KMS-11 (cell line): Measurements from ENCODE around the gene PHF20.

ENCODE experiments used
- H2AFZ ChIP-seq: fragments of 200-600 bp; sonication (generic); 2 replicates; pipeline ENCODE4 v1.6.1; 2016; ENCODE audit warnings: antibody characterized with exemption, mixed run types, low read depth
- H3K27ac ChIP-seq: fragments of 200-600 bp; sonication (generic); 2 replicates; pipeline ENCODE4 v1.6.1; 2016; ENCODE audit warnings: mild to moderate bottlenecking, mixed run types
- H3K27me3 ChIP-seq: fragments of 200-600 bp; sonication (generic); 2 replicates; pipeline ENCODE4 v1.6.1; 2017; ENCODE audit warnings: mild to moderate bottlenecking, low read depth, mixed run types, moderate library complexity; ENCODE audit not compliant: insufficient read depth
- H3K36me3 ChIP-seq: fragments of 200-600 bp; sonication (generic); 2 replicates; pipeline ENCODE4 v1.6.1; 2017; ENCODE audit warnings: mild to moderate bottlenecking, mixed run types; ENCODE audit not compliant: insufficient read depth
- H3K4me1 ChIP-seq: fragments of 200-600 bp; sonication (generic); 2 replicates; pipeline ENCODE4 v1.6.1; 2016; ENCODE audit warnings: mild to moderate bottlenecking, low read depth, mixed run types; ENCODE audit not compliant: poor library complexity, severe bottlenecking
- H3K4me2 ChIP-seq: fragments of 200-600 bp; sonication (generic); 2 replicates; pipeline ENCODE4 v1.7.0; 2016; ENCODE audit warnings: mild to moderate bottlenecking, mixed run types
- H3K4me3 ChIP-seq: fragments of 200-600 bp; sonication (generic); IDR thresholded peaks from 2 replicates; pipeline ENCODE4 v1.6.1; 2017; ENCODE audit warnings: low read depth, low read length, mixed read lengths; ENCODE audit not compliant: insufficient read depth
- H3K79me2 ChIP-seq: fragments of 200-600 bp; sonication (generic); 2 replicates; pipeline ENCODE4 v1.6.1; 2016; ENCODE audit warnings: low read depth, mixed run types; ENCODE audit not compliant: insufficient read depth
- H3K9ac ChIP-seq: fragments of 200-600 bp; sonication (generic); 2 replicates; pipeline ENCODE4 v1.6.1; 2016; ENCODE audit warnings: mild to moderate bottlenecking, mixed run types
- H4K20me1 ChIP-seq: fragments of 200-600 bp; sonication (generic); 2 replicates; pipeline ENCODE4 v1.6.1; 2016; ENCODE audit warnings: mild to moderate bottlenecking, mixed run types; ENCODE audit not compliant: insufficient read depth
- TF ChIP-seq, protein P1 (sequence below): fragments of 200-600 bp; sonication (generic); conservative IDR thresholded peaks from 2 replicates; pipeline ENCODE4 v1.6.1; 2017; ENCODE audit warnings: low read depth, mild to moderate bottlenecking, antibody characterized with exemption, low read length, moderate library complexity, mixed read lengths

The PHF20 gene

DNA sequence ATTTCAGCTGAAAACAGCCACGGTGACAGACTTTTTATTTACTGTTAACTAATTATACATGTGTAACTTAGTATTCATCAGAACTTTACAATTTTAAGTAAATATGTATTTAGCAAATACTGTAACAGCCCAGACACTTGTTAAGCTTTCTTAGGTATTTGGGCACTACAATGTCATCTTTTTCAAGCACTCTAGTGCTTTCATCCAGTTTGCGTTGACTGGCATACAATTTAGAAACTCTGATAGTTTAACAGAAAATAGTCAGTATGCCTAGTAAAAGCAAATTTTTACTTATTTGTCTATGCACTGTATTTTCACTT, 40.4 kb upstream of the PHF20 start:
- Histone ChIP-seq H3K79me2 (peaks cover 99% of the 10 kb centered on the region), H3K4me1 (peaks cover 60% of the 10 kb centered on the region), H4K20me1 (peaks cover 75% of the 10 kb centered on the region), H2AFZ (no peak overlapping the region), H3K27ac (no peak overlapping the region), H3K36me3 (peaks cover 91% of the 10 kb centered on the region), H3K4me2 (no peak overlapping the region), H3K27me3 (no peaks in the 10 kb centered on the region; the same call in 1 of the 2 replicates), H3K4me3 (no peak overlapping the region), H3K9ac (no peak overlapping the region)
- TF ChIP-seq, protein P1, sequence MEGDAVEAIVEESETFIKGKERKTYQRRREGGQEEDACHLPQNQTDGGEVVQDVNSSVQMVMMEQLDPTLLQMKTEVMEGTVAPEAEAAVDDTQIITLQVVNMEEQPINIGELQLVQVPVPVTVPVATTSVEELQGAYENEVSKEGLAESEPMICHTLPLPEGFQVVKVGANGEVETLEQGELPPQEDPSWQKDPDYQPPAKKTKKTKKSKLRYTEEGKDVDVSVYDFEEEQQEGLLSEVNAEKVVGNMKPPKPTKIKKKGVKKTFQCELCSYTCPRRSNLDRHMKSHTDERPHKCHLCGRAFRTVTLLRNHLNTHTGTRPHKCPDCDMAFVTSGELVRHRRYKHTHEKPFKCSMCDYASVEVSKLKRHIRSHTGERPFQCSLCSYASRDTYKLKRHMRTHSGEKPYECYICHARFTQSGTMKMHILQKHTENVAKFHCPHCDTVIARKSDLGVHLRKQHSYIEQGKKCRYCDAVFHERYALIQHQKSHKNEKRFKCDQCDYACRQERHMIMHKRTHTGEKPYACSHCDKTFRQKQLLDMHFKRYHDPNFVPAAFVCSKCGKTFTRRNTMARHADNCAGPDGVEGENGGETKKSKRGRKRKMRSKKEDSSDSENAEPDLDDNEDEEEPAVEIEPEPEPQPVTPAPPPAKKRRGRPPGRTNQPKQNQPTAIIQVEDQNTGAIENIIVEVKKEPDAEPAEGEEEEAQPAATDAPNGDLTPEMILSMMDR = no peak

DNA sequence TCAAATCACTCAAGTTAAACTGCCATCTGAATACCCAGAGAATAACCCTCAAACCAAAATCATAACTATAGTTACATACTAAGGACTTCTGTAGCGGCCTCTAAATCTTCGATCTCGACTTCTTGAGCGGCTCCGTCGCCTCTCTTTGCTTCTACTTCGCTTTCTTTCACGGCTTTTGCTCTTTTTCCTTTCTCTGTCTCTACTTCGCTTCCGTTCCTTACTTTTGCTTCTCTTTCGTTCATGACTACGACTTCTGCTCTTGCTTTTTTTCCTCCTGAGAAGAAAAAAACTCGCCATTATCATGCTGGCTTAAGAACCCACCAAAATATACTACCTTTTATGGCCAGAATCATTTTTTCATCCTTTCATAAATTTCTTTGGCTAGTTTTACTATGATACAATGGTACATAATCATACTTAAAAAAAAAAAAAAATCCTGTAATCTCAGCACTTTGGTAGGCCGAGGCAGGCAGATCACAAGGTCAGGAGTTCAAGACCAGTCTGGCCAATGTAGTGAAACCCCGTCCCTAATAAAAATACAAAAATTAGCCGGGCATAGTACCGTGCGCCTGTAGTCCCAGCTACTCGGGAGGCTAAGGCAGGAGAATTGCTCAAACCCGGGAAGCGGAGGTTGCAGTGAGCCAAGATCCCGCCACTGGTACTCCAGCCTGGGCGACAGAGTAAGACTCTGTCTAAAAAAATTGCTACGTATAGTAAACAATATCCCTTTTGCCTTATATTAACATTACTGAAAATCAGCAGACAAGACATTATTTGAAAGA, 39.8 kb upstream of the PHF20 start:
- Histone ChIP-seq H3K9ac (no peak overlapping the region), H3K36me3 (peaks cover 86% of the 10 kb centered on the region), H3K27me3 (no peaks in the 10 kb centered on the region; the same call in 1 of the 2 replicates), H3K4me1 (peaks cover 64% of the 10 kb centered on the region), H3K4me2 (no peak overlapping the region), H3K79me2 (peaks cover 99% of the 10 kb centered on the region), H3K27ac (no peak overlapping the region), H2AFZ (no peak overlapping the region), H4K20me1 (peaks cover 75% of the 10 kb centered on the region), H3K4me3 (no peak overlapping the region)
- TF ChIP-seq, protein P1 = no peak

DNA sequence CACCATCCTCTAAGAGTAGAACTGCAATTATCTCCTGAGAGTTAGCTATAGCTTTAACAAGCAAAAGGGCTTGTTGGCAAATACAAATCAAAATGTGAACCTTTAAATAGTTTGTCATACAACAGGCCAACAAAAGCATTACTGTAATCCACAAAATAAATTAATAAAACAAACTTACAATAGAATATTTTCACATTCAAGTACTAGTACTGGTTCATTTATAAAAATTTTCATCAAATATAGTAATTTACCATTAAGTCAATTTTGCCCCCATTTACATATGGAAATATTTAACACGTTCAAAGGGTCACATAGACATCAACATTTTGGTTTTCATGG, 39.2 kb upstream of the PHF20 start:
- peaks cover 99% of the 10 kb centered on the region for H3K79me2 ChIP-seq
- H3K27me3 ChIP-seq = no peaks in the 10 kb centered on the region
- peaks cover 69% of the 10 kb centered on the region for H3K4me1 ChIP-seq
- H3K9ac ChIP-seq = no peak overlapping the region
- H3K4me3 ChIP-seq = no peak overlapping the region
- no peak overlapping the region for H2AFZ ChIP-seq
- H4K20me1 ChIP-seq = peaks cover 79% of the 10 kb centered on the region
- H3K36me3 ChIP-seq = peaks cover 81% of the 10 kb centered on the region
- H3K27ac ChIP-seq = no peak overlapping the region
- TF ChIP-seq, protein P1 = no peak
- H3K4me2 ChIP-seq = no peak overlapping the region

DNA sequence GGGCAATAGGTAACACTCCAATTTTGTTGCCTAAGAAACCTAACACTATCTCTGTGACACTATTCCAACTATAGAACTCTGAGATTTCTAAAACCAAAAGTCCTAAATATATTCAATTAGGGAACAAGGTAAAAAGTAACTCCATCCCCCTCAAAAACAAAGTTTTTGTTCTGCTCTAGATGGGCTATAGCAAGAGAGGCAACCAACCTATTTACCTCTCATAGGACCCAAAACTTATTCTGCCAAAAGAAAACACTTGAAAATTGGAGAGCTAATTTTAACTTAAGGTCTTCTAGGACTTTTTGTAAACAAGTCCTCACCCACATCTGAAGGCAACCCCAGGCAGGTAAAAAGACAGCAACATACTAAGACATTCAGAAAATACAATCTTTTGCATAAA, 37.4 kb upstream of the PHF20 start:
- H3K36me3 ChIP-seq = peaks cover 80% of the 10 kb centered on the region
- H3K27ac ChIP-seq = no peak overlapping the region; the same call in 1 of the 2 replicates
- H3K9ac ChIP-seq = no peak overlapping the region
- H3K79me2 ChIP-seq = peaks cover 100% of the 10 kb centered on the region
- no peak overlapping the region for H2AFZ ChIP-seq
- peaks cover 93% of the 10 kb centered on the region for H4K20me1 ChIP-seq
- H3K4me1 ChIP-seq = peaks cover 87% of the 10 kb centered on the region
- H3K27me3 ChIP-seq = no peaks in the 10 kb centered on the region
- H3K4me3 ChIP-seq = no peak overlapping the region
- TF ChIP-seq, protein P1 = no peak
- H3K4me2 ChIP-seq = peak overlapping the region; percentile 18; the same call in 1 of the 2 replicates
